Ishikawa (cell line): ENCODE data around the gene CORIN.

ENCODE experiments used
- CEBPB ChIP-seq: IDR thresholded peaks from 2 replicates; pipeline ENCODE4 v1.6.1; 2012
- EP300 ChIP-seq: IDR thresholded peaks from 2 replicates; pipeline ENCODE4 v1.6.1; 2012; ENCODE audit warnings: borderline replicate concordance
- NFIC ChIP-seq: IDR thresholded peaks from 2 replicates; pipeline ENCODE4 v1.6.1; 2012
- RAD21 ChIP-seq: IDR thresholded peaks from 2 replicates; pipeline ENCODE4 v1.6.1; 2012; ENCODE audit warnings: low read depth
- TAF1 ChIP-seq: IDR thresholded peaks from 2 replicates; pipeline ENCODE4 v1.6.1; 2012; ENCODE audit warnings: low read depth, mild to moderate bottlenecking
- TEAD4 ChIP-seq: IDR thresholded peaks from 2 replicates; pipeline ENCODE4 v1.6.1; 2012
- YY1 ChIP-seq: IDR thresholded peaks from 2 replicates; pipeline ENCODE4 v1.6.1; 2012; ENCODE audit warnings: low read depth
- TF ChIP-seq, protein P1 (sequence below): IDR thresholded peaks from 2 replicates; pipeline ENCODE4 v1.6.1; 2012
- TF ChIP-seq, protein P2 (sequence below): IDR thresholded peaks from 2 replicates; pipeline ENCODE4 v1.6.1; 2012; ENCODE audit warnings: low read depth, mild to moderate bottlenecking

DNA sequence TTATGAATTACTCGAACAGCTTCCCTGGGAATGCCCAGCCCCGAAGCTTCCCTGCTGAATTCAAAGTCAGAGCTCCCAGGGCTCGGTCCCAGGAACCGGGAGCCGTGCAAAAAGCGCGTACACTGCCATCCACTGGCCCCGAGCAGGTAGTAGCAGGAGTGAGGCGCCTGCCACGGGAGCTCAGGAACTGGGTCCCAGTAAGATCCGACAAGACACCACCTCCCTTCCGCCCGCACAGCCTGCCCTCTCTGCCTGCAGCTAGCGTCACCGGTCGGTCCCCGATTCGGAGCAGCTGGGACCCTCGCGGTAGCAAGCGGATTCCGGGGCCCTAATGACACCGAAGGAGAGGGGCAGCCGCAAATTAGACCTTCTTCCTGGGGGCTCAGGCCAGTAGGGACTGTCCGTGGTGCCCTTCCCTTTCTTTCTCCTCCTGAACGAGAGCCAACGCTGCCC, 1.2 kb downstream of the CORIN start:
- TF ChIP-seq YY1: no peak
- TF ChIP-seq EP300: no peak
- peak; percentile 72 for TF ChIP-seq RAD21
- no peak for TF ChIP-seq CEBPB
- no peak for TF ChIP-seq TEAD4
- no peak for TF ChIP-seq NFIC
- no peak for TF ChIP-seq TAF1
- TF ChIP-seq, protein P1, sequence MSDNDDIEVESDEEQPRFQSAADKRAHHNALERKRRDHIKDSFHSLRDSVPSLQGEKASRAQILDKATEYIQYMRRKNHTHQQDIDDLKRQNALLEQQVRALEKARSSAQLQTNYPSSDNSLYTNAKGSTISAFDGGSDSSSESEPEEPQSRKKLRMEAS: no peak
- TF ChIP-seq, protein P2, sequence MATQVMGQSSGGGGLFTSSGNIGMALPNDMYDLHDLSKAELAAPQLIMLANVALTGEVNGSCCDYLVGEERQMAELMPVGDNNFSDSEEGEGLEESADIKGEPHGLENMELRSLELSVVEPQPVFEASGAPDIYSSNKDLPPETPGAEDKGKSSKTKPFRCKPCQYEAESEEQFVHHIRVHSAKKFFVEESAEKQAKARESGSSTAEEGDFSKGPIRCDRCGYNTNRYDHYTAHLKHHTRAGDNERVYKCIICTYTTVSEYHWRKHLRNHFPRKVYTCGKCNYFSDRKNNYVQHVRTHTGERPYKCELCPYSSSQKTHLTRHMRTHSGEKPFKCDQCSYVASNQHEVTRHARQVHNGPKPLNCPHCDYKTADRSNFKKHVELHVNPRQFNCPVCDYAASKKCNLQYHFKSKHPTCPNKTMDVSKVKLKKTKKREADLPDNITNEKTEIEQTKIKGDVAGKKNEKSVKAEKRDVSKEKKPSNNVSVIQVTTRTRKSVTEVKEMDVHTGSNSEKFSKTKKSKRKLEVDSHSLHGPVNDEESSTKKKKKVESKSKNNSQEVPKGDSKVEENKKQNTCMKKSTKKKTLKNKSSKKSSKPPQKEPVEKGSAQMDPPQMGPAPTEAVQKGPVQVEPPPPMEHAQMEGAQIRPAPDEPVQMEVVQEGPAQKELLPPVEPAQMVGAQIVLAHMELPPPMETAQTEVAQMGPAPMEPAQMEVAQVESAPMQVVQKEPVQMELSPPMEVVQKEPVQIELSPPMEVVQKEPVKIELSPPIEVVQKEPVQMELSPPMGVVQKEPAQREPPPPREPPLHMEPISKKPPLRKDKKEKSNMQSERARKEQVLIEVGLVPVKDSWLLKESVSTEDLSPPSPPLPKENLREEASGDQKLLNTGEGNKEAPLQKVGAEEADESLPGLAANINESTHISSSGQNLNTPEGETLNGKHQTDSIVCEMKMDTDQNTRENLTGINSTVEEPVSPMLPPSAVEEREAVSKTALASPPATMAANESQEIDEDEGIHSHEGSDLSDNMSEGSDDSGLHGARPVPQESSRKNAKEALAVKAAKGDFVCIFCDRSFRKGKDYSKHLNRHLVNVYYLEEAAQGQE: no peak
